ENCODE results near the gene MAFF.

- TF ChIP-seq RAD21 (IDR thresholded peaks at IDR 0.05; ENCODE audit: low read length) (no peak), CTCF (IDR thresholded peaks at IDR 0.05) (no peak)
Measured at GRCh38 chr22:38249301-38249700, 47.5 kb downstream of the MAFF start.
